NCI-H1436 (cell line): ENCODE results near the gene PLCD3.

Experiments used
- DNase-seq: peaks from one replicate; lab custom pipeline; 2025; lab: John Stamatoyannopoulos, UW

PLCD3 gene, protein sequence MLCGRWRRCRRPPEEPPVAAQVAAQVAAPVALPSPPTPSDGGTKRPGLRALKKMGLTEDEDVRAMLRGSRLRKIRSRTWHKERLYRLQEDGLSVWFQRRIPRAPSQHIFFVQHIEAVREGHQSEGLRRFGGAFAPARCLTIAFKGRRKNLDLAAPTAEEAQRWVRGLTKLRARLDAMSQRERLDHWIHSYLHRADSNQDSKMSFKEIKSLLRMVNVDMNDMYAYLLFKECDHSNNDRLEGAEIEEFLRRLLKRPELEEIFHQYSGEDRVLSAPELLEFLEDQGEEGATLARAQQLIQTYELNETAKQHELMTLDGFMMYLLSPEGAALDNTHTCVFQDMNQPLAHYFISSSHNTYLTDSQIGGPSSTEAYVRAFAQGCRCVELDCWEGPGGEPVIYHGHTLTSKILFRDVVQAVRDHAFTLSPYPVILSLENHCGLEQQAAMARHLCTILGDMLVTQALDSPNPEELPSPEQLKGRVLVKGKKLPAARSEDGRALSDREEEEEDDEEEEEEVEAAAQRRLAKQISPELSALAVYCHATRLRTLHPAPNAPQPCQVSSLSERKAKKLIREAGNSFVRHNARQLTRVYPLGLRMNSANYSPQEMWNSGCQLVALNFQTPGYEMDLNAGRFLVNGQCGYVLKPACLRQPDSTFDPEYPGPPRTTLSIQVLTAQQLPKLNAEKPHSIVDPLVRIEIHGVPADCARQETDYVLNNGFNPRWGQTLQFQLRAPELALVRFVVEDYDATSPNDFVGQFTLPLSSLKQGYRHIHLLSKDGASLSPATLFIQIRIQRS

DNA sequence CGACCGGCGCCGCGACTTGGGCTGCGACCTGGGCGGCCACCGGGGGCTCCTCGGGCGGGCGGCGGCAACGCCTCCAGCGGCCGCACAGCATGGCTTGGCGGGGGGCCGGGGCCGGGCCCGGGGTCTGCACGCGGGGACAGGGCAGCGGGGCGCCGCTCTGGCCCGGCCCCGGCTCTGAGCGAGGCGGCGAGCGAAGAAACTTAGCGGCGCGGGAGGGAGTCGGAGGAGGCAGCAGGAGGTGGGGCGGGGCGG is at the start of gene PLCD3:
PLCD3 (minus strand) TSS at position 196 of the 252 bp plus-strand sequence; CDS start at position 91, 105 bp downstream.
- no peak for DNase-seq

DNA sequence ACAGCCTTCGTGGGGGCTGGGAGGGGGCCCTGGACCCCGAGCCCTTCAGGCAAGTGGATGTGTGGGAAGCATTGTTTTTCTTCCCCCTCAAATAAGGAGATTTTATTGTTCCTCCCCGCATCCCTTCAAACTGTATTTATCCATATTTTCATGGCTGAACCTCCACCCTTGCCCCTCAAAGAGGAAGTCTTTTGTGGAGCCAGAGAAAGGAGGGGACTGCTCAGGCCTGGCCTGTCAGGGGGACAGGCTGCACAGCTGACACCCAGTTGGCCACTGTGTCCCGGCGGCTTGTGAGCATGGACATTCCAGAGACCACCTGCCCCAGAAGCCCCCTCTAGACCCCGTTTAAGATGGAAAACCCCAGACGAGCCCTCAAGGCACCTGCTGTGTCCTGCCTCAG is 45.2 kb upstream of the PLCD3 start:
- DNase-seq, result no peak

- DNase-seq, result no peak
Measured at GRCh38 chr17:45175759-45176115, 43.4 kb upstream of the PLCD3 start.

DNA sequence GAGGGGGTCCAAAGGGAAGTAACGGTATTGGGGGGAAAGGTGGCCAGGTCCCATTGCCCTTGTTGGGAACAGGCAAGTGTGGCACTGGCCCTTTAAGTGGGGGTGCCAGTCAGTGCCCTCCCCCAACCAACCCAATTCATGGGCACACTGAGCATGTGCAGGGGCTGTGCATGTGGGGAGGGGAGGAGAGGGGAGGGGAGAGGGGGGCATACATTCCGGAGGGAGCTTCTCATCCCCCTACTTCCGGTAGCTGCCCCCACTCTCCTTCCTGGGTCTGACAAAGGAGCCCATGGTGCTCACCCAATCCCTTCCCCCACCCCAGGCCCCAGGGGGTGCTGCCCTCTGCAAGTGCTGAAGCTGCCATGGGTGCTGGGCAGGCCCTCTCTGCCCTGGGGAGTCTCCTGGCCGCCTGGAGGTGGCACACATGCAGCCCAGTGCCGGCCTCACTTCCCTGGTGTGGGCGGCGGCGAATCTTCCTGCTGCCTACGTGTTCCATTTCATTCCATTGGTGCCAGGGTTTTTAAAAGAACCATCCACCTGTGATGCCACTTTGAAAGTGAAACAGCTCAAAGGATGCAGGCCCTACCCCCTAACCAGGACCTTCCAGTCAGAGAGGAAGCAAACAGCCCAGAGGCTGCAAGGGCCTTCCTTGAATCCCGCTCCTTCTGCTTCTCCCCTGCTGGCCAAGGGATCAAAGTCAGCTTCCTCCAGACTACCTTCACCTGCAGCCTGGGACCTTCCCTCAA is 40.4 kb upstream of the PLCD3 start:
- DNase-seq, result peak; percentile 89

DNA sequence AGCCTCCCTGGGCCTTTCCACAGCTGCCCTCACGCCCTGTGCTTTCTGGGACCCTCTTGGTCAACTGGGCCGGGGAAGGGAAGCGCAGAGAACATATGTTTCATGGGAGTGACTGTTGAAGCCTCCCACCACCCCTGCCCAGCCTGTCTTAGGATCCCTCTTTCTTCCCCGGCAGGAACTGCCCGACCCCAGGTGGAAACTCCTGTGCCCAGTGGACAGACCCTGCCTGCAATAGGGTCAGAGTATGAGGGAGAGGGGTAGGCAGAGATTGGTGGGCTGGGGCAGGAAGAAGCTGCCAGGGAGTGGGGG is 39.9 kb upstream of the PLCD3 start:
- no peak for DNase-seq

DNA sequence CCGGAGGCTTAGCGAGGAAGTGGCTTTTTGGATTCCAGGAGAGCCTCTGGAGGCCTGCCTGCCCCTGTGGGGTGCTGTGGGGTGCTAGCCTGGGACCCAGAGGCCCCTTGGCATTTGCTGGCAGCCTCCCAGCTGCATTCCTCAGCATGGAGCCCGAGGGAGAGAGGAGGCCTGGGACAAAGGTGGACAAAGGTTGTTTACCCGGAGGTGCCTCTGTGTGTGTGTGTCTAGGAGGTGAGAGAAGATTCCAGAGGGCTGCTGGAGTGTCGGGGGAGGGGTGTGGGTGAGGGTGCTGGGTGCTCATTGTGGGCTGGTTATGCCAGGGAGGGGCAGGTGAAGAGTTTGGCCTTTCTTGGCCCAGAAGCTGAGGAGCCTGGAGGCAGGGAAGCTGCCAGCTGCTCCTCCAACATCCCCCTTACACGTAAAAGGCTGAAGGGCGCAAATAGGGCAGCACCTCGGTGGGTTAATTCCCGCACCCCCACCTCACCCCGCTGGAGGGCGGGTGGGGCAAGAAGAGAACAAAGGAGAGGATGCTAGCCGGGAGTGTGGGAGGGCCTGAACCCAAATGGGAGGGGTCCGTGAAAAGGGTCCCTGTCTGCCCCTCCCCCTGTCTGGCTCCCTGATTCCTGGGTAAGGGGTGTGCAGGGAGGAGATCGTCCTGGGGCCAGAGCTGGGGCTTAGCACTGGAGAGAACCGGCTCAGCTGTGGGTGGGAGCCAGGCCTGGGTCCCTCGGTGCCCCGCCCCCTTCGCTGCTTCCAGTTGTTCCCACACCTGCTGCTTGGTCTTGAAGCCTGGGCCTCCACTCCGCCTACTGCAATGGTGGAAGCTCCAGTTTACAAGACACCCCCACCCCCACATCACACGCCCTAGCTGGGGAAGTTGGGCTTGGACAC is 39.3 kb upstream of the PLCD3 start:
- peak; percentile 4 for DNase-seq

DNA sequence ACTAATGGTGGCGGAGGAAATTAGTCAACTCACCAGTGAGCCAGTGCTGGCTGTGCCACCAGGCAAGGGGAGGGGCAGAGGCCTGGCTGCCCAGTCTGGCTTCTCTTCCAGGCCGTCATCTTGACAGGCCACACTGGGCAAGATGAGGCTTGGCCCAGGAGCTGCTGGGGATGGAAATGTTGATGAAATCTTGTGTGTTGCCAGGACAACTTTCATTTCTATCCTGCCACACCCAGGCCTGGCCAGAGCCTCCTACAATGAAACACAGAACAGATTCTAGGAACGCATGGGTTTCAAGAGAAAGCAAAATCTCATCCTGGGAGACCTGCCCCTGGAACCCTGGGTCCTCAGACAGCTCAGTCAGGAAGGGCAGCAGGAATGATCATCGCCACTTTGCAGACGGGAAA is 38.6 kb upstream of the PLCD3 start:
- no peak for DNase-seq

GRCh38 chr17:45170280-45170930 is 38.1 kb upstream of the PLCD3 start:
- no peak for DNase-seq

DNA sequence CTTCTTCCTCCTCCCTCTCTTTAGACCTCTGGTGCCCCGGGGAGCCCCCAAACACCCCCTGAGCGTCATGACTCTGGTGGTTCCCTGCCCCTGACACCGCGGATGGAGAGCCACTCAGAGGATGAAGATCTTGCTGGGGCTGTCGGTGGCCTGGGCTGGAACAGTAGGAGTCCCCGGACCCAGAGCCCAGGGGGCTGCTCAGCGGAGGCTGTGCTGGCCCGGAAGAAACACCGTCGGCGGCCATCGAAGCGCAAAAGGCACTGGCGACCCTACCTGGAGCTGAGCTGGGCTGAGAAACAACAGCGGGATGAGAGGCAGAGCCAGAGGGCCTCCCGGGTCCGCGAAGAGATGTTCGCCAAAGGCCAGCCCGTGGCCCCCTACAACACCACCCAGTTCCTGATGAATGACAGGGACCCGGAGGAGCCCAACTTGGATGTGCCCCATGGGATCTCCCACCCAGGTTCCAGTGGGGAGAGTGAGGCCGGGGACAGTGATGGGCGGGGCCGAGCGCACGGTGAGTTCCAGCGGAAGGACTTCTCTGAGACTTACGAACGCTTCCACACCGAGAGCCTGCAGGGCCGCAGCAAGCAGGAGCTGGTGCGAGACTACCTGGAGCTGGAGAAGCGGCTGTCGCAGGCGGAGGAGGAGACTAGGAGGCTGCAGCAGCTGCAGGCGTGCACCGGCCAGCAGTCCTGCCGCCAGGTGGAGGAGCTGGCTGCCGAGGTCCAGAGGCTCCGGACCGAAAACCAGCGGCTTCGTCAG is 36.9 kb upstream of the PLCD3 start:
- no peak for DNase-seq

- DNase-seq, result no peak
Measured at GRCh38 chr17:45164734-45165269, 32.5 kb upstream of the PLCD3 start.

DNA sequence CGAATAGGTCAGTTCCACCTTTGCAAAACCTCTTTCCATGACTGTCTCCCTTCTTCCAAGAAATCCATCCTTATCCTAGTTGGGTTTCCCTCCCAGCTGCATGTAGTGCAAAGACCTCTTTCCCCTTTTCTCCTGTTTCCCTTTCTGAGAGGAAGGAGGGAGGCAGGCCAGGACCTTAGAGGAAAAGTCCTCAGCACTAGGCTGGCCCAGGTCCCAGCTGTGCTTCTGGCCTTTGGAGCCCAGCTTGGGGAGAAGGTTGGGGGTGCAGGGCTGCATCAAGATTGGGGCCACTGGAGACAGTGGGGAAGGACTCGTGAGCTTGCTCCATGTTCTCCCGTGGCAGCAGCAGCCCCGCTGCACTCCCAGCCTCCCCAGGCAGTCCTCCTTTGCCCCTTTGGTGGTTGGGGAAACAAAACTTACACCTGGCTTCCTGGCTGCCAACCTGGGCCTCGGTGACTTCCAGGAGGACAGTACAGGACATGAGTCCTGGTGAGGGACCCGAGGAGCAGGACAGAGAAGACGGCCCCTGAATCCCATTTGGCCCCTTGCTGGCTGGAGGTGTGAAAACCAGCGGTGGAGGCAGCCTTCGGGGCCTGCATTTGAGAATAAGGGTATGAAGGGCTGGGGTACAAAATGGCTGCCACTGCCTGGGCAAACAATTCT is 29.8 kb upstream of the PLCD3 start:
- DNase-seq, result no peak

GRCh38 chr17:45161288-45162024 is 29.1 kb upstream of the PLCD3 start, which contains the start of gene HEXIM2:
HEXIM2 (plus strand) TSS chr17:45161875; CDS start chr17:45162794, 919 bp downstream.
- peak; percentile 100 for DNase-seq

GRCh38 chr17:45160447-45161287 is 28.4 kb upstream of the PLCD3 start:
- peak; percentile 79 for DNase-seq

DNA sequence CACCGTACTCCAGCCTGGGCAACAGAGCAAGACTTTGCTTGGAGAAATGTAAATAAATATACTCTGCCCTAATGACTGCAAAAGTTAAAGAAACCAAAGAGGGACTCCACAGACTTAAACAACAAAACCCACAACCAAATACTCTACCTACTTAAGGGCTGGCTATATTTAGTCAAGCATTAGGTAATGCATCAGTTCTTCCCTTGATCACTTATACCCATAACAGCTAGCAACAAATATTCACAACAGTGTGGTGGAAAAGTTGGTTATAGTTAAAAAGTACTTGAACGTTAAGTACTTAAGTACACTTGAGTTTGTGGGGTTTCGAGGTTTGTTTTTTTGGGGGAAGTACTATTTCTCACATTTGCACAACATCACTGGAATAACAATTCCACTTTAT is 23.9 kb upstream of the PLCD3 start:
- DNase-seq, result no peak

GRCh38 chr17:45155483-45155882 is 23.2 kb upstream of the PLCD3 start:
- no peak for DNase-seq

GRCh38 chr17:45155029-45155428 is 22.7 kb upstream of the PLCD3 start:
- no peak for DNase-seq

GRCh38 chr17:45150911-45151809 is 18.8 kb upstream of the PLCD3 start:
- peak; percentile 24 for DNase-seq
